ENCODE results near the gene MAPKAP1. TPM values are rescaled to one million over a fixed set of nuclear protein-coding genes. Genes with fewer than 3 reads are reported as not detected.

MAPKAP1 gene
- total and polyA plus RNA-seq, 9 of the 15 experiments (the other 6 are each of a cell fraction or from before 2014, with no cell fraction given), result 2.6 to 82.1 (median 61.1) TPM

DNA sequence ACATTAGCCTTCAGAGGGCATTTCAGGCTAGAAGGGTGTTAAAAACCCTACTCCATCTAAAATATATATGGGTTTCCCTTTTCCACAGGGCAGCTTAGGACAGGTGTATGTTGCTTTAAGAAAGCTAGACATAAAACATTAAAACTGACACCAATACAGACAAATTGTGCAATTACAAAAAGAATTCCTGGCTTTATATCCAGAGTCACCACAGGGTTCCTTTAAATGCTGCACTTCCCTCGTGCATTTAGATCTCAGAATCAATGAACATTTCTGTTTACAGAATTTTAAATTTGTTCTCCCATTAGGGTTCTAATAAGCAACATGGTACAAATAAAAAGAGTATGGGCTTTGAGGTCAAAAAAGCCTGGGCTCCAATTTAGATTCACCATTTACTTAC lies 170.2 kb downstream of the MAPKAP1 start:
- in situ Hi-C loops (cut with MboI) (no loop called here), intact Hi-C loops (cut with micrococcal nuclease) (loop anchor here (5.0 kb wide), 1 partner anchor 109 kb away; no protein-coding TSS in a partner anchor)
- BruUV-seq (replicated peaks), result no TSS peak
- POLR2A ChIA-PET, result interaction anchor here (1.0 kb wide), 1 partner anchor 15 kb away, joined by 3 read pairs; no protein-coding TSS in a partner anchor
- TF ChIP-seq RAD21 (CRISPR knock-in tag; conservative IDR thresholded peaks at IDR 0.05 in 1 of 2, IDR thresholded peaks at IDR 0.05 in 1 of 2) (no peak), STAT5B (CRISPR knock-in tag; IDR thresholded peaks at IDR 0.05) (no peak)
- TF ChIP-seq, protein P1, sequence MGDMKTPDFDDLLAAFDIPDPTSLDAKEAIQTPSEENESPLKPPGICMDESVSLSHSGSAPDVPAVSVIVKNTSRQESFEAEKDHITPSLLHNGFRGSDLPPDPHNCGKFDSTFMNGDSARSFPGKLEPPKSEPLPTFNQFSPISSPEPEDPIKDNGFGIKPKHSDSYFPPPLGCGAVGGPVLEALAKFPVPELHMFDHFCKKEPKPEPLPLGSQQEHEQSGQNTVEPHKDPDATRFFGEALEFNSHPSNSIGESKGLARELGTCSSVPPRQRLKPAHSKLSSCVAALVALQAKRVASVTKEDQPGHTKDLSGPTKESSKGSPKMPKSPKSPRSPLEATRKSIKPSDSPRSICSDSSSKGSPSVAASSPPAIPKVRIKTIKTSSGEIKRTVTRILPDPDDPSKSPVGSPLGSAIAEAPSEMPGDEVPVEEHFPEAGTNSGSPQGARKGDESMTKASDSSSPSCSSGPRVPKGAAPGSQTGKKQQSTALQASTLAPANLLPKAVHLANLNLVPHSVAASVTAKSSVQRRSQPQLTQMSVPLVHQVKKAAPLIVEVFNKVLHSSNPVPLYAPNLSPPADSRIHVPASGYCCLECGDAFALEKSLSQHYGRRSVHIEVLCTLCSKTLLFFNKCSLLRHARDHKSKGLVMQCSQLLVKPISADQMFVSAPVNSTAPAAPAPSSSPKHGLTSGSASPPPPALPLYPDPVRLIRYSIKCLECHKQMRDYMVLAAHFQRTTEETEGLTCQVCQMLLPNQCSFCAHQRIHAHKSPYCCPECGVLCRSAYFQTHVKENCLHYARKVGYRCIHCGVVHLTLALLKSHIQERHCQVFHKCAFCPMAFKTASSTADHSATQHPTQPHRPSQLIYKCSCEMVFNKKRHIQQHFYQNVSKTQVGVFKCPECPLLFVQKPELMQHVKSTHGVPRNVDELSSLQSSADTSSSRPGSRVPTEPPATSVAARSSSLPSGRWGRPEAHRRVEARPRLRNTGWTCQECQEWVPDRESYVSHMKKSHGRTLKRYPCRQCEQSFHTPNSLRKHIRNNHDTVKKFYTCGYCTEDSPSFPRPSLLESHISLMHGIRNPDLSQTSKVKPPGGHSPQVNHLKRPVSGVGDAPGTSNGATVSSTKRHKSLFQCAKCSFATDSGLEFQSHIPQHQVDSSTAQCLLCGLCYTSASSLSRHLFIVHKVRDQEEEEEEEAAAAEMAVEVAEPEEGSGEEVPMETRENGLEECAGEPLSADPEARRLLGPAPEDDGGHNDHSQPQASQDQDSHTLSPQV (IDR thresholded peaks at IDR 0.05), result no peak
- Histone ChIP-seq H3K4me1 (replicated peaks in 1 of 2; ENCODE audit: control insufficient read depth in 2 of 2, insufficient read depth in 2 of 2, low read length in 2 of 2) (peaks cover 0 to 17% of the 10 kb centered on the region in 2 experiments; a peak in 2 of 5 replicates), H3K36me3 (ENCODE audit: control insufficient read depth, insufficient read depth, low read length) (peaks cover 3% of the 10 kb centered on the region; the same call in 1 of the 3 replicates), H3K79me2 (ENCODE audit: control insufficient read depth, insufficient read depth, low read length) (no peaks in the 10 kb centered on the region), H3K4me3 (no peak overlapping the region), H2AFZ (ENCODE audit: low read depth, low read length) (no peak overlapping the region), H3K9me3 (replicated peaks; ENCODE audit: control insufficient read depth, insufficient read depth, low read depth, low read length) (no peaks in the 10 kb centered on the region), H3K27me3 (ENCODE audit: control insufficient read depth in 2 of 2, insufficient read depth in 2 of 2, low read length in 2 of 2) (no peaks in the 10 kb centered on the region), H3K4me2 (ENCODE audit: insufficient read depth, low read length) (no peak overlapping the region), H3K27ac (ENCODE audit: extremely low read depth, low read depth, low read length) (no peak overlapping the region), H3K9ac (ENCODE audit: insufficient read depth in 1 of 2, low read depth in 2 of 2, low read length in 2 of 2) (no peak overlapping the region), H4K20me1 (replicated peaks; ENCODE audit: control insufficient read depth, insufficient read depth, low read length) (no peaks in the 10 kb centered on the region), H3K9me1 (ENCODE audit: control insufficient read depth, insufficient read depth, low read length) (no peaks in the 10 kb centered on the region)
- DNase-seq (ENCODE audit: extremely low read depth in 1 of 4, low spot score in 3 of 4), result no peak
- CTCF ChIA-PET (ENCODE audit: low intra/inter-chr PET ratio), result no interaction called here
- no peak for FAIRE-seq
- no peak for ATAC-seq
- WGBS (ENCODE audit: insufficient coverage, low coverage, missing lambda C conversion rate), result 44% methylated on average over 1 of the region's 1 CpG

Measured in K562 (cell line).